C4-2B (cell line): ENCODE results near the gene ZMYND11.

ENCODE experiments used
- ZFX ChIP-seq: fragments of 450-650 bp; IDR thresholded peaks from 2 replicates; pipeline ENCODE4 v1.6.1; 2017
- TF ChIP-seq, protein P1 (sequence below): fragments of 450-650 bp; conservative IDR thresholded peaks from 2 replicates; pipeline ENCODE4 v1.5.1; 2017; ENCODE audit warnings: mild to moderate bottlenecking

DNA sequence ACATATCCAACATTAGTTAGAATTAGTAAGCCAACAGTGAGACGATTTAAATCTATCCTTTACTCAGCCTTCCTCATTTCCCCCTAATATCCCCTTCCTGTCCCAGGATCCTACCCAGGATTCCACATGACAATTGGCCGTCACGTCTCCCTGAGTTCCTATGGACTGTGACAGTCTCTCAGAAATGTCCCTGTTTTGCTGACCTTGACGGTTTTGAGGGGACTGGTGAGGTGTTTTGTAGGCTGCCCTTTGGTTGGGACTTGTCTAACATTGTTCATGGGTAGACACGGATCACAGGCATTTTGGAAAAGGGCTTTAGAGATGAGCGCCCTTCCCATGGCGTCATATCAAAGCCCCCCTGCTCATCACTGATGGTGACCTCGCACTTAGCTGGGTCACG lies 162.8 kb downstream of the ZMYND11 start:
- TF ChIP-seq, protein P1, sequence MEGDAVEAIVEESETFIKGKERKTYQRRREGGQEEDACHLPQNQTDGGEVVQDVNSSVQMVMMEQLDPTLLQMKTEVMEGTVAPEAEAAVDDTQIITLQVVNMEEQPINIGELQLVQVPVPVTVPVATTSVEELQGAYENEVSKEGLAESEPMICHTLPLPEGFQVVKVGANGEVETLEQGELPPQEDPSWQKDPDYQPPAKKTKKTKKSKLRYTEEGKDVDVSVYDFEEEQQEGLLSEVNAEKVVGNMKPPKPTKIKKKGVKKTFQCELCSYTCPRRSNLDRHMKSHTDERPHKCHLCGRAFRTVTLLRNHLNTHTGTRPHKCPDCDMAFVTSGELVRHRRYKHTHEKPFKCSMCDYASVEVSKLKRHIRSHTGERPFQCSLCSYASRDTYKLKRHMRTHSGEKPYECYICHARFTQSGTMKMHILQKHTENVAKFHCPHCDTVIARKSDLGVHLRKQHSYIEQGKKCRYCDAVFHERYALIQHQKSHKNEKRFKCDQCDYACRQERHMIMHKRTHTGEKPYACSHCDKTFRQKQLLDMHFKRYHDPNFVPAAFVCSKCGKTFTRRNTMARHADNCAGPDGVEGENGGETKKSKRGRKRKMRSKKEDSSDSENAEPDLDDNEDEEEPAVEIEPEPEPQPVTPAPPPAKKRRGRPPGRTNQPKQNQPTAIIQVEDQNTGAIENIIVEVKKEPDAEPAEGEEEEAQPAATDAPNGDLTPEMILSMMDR = no peak
- TF ChIP-seq ZFX = no peak
